ENCODE results near the gene PSMA6.
"Not testable (repeated sequence)": the region's sequence is repeated elsewhere in the genome, so short reads cannot be mapped to it uniquely, and the experiment has no call there.

Gene PSMA6

DNA sequence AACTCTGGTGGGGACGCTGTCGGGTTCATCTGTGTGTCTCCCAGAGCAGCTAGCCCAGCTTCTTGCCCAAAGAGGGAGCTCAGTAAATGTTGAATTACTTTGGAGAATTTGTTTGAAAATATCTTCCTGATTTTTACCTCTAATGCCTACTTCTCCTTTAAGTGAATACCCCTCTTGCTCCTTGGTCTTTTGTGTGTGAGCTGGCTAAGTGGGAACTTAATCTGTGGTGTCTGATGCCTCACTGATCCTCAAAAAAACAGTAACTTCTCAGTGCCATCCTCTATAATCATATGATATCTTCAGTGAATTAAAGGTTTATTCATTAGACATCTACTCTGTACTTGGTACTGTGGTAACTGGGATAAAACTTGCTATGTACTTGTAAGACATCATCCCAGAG is 7.7 kb upstream of the PSMA6 start:
- DNase-seq: no peak

DNA sequence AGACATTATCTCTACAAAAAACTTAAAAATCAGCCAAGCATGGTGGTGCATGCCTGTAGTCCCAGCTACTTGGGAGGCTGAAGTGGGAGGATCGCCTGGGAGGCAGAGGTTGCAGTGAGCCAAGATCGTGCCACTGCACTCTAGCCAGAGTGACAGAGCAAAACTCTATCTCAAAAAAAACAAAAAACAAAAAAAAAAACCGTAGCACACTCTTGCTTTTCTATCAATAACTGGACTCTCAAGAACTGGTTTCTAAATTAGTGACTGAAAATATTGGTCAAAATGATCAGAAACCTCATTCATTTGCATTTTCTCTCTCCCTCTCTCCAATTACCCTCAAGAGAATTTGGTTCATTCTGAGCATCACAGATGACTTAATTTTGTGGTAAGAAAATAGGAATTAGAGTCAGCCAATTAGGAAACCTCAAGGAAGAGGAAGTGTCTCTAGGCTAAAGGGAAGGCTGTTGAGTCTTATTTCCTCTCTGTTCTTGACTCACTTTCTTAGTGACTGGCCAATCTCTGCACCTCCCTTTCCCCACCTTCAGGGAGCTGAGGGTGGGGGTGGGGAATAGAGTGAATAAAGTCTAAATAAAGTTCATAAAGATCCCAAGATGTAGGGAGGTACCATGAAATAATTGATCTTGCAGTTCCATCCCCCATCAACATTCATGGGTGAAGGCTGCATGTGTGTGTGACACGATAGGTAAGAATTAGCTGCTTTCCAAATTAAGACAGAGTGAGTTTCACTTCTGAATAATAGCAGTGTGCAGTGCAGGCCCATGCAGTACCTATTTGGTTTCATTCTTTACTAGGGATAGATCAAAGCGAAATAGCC is 6.8 kb upstream of the PSMA6 start:
- DNase-seq: no peak

DNA sequence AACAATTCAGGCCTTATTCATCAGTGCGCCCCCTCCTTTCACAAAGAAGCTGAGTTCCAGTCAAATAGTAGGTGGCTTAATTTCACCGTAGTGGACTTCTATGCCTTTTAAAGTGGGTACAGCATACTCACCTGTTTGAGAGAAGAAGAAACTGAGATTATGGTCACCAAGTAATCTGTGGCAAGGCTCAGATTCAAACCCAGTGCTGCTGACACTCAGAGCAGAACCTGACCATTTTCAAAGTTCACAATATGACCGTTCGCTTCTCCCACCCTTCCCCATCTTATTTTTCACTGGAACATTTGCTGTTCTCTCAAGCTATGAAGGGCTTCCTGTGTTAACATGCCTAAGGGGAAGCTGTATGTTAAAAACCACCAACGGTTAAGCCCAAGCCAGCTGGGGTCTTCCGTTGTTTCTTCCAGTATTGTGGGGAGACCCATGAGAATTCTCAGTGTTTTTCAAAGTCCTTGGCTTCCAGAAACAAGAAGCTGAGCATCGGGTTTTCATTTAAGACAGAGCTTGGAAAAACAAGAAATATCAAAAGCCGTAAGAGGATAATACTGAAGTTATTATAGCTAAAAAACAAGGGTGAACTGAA is 6.1 kb upstream of the PSMA6 start:
- no peak for DNase-seq

DNA sequence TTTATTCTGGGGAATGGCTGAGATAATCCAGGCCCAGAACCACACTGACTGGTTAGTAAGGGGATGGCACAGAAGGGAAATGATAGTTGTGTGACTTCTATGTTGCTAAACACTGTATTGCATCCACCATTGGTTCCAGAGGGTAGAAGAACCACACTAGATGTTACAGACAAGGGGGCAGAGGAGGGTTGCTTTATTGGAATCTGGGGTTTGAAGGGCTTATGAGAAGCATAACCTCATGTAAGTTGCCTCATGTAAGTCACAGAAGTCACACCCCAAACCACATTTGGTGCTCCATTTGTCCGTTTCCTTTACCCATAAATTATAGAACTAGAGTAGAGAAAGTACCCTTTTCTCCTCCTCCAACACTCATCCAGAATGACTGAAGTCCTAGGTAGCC is 5.5 kb upstream of the PSMA6 start:
- no peak for DNase-seq

DNA sequence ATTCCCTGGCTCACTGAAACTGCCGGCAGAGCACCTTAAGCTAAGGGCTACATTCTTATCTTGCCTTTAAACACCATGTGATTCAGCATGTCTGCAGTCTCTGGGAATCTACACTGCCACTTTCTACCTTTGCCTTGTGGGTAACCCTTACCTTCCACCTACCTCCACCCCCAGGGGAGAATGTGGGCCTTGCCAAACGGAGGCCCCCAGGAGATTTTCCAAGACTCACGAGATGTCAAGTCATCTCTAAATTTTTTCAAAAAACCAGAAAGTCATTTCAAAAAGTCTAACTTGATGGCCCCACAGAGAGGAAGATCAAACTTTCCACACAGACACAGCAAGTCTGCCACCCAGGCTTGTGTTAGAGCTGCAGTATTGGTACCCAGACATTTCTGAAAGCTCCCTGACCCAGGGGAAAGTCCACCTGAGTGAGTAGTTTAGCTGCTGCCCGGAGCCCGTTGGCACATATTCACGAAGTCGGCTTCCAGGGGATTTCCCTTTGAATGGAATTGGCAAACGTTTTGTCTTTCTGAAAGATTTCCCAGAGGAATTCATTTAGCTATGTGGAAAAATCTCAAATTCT is 4.7 kb upstream of the PSMA6 start:
- peak in 2 of 51 donors; percentile 4 to 12 for DNase-seq

DNA sequence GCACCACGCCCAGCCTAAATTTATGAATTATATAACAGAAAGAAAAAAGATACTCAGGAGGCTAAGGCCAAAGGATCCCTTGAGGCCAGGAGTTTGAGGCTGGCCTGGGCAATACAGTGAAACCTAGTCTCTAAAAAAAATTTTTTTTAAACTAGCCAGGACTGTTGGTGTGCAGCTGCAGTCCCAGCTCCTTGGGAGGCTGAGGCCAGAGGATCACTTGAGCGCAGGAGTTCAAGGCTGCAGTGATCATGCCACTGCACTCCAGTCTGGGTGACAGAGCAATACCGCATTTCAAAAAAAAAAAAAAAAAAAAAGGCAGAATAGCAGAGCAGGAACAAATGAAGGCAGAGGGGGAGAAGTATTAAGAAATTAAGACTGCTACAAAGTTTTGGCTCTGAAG is 2.6 kb upstream of the PSMA6 start:
- DNase-seq: no peak

DNA sequence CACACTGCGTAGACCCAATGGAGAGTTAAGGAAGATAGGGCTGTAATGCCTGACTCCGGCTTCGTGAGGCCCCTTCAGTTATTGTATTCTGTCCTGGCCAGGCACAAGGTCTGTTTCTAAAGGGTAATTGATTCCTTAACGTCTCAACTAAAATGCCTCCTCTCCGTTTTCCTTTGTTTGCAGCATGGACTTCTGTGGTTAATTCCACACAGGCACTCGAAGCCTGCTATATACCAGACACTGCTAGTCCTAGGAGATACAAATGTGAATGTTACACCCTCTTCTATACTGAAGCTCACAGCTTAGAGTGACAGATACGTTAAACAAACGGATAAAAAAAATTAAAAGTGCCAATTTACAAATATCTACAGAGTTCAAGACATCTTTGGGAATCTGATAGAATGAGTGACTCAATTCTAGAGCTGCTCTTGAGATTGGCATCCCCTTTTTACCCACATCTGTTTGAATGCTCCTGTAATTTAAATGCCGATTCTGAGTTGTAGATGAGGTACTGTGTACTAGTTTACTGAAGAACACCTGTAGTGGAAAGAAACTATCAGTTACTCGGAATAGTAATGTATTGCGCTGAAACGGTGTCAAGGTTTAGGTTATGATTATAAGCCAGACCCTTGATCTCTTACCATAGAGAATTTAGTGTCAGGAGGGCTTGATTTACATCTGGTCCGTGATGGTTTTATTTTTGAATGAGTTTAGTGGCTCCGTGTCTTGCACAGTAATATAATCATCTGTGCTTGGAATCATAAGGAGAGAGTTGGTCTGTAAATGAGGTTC is 784 bp downstream of the PSMA6 start:
- DNase-seq: peak in 1 of 51 donors; percentile 55

DNA sequence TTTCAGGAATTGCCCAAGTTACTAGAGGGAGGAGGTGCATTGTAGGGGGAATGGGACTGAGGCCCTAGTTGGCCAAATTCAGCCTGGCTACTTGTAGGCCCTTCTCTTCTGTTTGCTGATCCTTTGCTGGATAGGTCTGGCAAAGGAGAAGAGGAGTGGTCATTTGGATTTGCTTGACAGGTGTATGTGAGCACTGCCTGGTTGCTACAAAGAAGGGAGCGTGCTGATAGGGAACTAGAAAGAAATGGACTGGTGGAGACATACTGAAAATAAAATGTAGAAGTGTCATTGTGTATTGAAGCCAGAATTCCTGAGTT is 3.6 kb downstream of the PSMA6 start:
- no peak for DNase-seq

DNA sequence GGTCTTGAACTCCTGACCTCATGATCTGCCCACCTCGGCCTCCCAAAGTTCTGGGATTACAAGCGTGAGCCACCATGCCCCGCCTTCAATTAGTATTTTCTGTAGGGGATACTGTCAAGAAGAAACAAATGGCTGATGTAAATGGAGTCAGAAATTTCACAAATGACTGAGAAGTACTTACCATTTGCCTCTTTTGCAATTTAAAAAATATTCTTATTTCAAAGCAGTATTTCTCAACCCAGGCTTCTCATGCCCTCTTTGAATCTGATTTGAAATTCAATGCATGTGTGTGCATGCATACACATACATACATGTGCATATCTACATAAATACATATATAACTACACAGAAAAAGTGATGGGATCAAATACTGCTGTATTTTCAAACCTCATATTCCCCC is 4.4 kb downstream of the PSMA6 start:
- DNase-seq: no peak

DNA sequence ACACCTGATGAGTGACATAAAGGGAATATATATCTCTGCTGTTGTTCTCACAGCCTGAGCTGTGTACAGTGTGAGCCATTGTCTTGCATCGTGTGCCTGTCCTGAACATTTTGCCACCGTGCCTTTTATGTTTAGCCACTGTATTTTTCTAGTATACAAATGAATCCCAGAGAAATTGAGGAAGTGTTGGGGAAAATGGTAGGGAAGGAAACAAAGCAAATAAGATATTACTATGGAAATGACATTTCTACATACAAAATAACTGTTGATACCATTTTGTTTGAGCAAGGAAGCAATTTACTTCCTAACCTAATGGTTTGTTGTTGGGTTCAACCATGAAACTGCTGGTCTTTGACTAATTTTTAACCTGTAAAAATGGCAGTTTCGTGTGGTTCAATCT is 5.5 kb downstream of the PSMA6 start:
- DNase-seq: no peak

DNA sequence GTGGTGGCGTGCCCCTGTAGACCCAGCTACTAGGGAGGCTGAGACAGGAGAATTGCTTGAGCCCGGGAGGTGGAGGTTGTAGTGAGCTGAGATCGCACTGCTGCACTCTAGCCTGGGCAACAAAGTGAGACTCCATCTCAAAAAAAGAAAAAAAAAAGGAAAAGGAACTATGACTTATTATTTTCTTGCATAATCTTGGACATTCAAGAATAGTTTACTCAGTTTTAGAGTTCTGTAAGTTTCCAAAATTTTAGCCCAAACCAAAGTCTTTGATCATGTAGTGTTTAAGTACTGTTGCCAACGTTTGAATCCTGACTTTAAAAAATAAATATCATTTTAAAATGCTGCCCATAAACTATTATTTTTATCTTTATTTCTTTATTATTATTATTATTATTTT is 6.2 kb downstream of the PSMA6 start:
- DNase-seq: no peak

DNA sequence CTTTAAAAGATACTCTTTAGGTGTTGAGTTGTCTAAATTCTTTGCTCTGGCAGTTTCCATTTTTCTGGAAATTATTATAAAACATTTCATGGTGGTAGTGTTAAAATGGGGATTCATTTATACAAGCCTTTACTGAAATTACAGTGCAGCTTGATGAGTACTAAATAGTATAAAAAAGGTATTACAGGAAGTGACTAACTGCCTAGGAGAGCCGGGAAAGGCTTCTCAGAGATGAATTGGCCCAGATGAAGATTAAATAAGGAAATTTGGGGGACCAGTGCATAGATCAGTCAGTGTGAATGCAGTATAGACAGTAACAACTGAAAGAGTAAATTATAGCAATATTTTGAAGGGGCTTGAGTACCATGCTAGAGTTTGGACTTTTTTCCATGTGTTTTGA is 7.5 kb downstream of the PSMA6 start:
- no peak for DNase-seq

DNA sequence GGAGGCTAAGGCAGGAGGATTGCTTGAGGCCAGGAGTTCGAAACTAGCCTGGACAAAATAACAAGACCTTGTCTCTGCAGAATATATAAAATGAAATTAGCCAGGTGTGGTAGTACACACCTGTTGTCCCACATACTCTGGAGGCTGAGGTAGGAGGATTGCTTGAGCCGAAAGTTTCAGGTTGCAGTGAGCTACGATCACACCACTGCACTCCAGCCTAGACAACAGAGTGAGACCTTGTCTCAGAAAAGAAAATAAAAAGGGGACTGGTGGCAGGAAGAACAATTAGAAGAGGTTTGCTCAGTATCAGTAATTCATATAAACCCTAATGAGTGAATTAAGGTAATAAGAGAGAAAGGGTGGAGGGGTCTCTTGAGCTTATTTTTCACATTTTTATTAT is 8.0 kb downstream of the PSMA6 start:
- DNase-seq: no peak

DNA sequence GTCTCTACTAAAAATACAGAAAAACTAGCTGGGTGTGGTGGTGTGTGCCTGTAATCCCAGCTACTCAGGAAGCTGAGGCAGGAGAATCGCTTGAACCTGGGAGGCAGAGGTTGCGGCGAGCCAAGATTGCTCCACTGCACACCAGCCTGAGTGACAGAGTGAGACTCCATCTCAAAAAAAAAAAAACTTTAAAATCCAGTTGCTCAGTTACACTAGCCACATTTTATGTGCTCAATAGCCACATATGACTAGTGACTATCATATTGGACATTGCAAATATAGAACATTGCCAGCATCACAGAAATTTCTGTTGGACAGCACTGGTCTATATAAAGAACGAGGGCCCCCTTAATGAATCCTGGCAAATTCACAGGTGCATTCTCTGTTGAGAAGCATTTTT is 9.2 kb downstream of the PSMA6 start:
- not testable (repeated sequence) for DNase-seq

DNA sequence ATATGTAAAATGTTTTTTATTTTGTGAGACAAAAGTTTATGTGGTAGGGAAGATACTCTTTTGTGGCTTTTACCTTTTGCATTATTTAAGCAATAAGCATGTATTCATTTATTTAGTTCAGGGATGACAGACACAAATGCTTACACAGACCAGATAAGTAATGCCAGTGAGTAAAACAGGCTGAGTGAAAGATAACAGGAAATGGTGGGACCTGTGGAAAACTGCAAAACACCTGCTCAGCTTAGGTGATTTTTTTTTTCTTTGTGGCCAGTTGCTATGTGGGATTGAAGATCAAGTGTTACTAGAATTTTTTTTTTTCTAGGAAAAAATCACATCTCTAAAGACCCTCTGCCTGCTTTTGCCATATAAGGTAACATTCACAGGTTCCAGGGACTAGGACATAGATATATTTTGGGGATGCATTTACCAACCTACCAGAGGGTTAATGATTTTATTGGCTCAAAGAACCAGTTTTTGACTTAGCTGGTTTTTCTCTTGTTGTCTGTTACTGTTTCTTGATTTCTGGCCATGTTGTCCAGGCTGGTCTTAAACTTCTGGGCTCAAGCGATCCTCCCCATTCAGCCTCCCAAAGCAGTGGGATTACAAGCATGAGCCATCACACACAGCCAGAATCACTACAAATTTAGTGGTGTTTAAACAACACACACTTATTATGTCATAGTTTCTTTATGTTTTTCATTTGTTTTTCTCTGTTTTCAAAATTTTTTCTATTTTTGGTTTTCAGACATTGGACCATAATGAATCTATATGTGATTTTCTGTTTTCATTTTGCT is 9.8 kb downstream of the PSMA6 start:
- no peak for DNase-seq

DNA sequence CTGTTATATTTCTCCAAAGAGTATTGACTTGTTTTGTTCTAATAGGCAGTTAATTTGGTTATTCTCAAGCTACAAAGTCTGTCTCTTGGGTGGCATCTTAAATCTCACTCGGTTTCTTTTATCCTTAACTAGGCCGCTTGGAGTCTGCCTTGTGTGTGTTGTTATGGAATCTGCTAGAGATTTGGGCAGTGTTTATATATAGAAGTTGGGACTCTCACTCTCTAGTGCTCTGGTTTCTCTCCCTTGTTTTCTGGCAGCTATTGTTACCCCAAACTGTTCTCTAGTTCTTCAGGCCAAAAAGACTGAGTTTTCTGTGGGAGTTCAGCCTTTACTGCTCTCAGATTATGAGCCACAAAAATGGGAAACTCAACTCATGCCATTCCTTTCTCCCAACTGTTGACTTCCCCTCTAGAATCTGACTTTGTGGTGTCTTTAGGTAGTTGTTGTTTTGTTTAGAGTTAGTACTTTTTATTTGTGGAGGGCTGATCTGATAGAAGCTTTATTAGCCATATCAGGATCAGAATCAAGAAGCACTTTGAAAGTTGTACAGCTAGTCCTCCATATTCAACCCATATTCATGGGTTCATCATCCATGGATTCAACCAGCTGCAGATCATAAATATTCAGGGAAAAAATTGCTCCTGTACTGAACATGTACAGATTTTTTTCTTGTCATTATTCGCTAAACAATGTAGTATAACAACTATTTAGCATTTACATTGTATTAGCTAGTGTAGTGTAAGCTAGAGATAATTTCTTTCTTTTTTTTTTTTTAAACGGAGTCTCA is 11.2 kb downstream of the PSMA6 start:
- DNase-seq: no peak

DNA sequence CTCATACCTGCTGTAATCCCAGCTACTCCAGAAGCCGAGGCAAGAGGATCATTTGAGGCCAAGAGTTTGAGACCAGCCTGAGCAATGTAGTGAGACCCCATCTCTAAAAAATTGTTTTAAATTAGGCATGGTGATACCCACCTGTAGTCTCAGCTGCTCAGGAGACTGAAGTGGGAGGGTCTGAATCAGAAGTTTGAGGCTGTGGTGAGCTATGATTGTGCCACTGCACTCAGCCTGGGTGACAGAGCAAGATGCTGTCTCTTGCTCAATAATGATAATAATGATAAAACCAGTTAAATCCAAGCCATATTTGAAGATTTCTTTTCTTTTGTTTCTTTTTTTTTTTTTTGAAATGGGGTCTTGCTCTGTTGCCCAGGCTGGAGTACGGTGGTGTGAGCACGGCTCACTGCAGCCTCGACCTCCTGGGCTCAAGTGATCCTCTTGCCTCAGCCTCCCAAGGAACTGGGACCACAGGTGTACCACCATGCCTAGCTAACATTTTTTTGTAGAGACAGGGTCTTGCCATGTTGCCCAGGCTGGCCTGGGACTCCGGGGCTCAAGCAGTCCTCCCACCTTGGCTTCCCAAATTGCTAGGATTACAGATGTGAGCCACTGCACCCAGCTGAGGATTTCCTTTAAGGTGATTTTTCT is 12.8 kb downstream of the PSMA6 start:
- DNase-seq: no peak

DNA sequence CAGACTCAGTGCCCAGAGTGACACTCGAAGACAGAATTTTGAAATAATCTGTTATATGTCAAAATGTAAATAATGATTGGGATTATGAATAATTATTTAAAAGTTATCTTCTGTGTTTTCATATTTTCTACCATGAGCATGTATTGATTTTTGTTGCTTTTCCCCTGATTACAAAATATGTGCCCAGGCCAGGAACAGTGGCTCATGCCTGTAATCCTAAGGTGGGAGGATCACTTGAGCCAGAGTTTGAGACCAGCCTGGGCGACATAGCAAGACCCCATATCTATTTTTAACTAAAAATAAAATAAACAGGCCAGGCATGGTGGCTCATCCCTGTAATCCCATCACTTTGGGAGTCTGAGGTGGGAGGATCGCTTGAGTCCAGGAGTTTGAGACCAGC is 13.5 kb downstream of the PSMA6 start:
- no peak for DNase-seq

DNA sequence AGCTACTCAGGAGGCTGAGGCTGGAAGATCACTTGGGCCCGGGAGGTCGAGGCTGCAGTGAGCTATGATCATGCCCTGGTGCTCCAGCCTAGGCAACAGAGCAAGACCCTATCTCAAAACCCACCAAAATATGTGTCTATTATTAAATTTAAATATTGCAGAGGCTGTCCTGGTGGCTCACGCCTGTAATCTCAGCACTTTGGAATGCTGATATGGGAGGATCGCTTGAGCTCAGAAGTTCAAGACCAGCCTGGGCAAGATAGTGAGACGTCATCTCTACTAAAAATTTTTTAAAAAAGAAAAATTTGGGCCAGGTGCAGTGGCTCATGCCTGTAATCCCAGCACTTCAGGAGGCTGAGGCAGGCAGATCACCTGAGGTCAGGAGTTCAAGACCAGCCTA is 13.9 kb downstream of the PSMA6 start:
- no peak for DNase-seq

DNA sequence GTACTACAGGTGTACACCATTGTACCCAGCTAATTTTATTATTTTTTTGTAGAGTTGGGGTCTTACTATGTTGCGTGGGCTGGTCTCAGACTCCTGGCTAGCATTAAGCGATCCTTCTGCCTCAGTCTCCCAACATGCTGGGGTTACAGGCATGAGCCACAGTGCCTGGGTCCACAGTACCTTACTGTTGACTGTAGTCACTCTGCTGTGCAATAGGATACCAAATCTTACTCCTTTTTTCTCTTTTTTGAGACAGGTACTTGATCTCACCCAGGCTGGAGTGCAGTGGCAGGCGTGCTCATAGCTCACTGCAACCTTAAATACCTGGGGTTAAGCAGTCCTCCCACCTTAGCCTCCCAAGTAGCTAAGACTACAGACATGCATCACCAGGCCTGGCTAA is 25.6 kb downstream of the PSMA6 start:
- DNase-seq: no peak
